ENCODE measurements around the gene DCLK3. TPM values are rescaled to one million over a fixed set of nuclear protein-coding genes. Genes with fewer than 3 reads are reported as not detected.

The DCLK3 gene
- total and polyA plus RNA-seq, 2 of the 4 experiments (the other 2 are of a cell fraction) = not detected

GRCh38 chr3:36751326-36751725 lies 13.0 kb downstream of the DCLK3 start:
- no peak overlapping the region for H3K4me3 ChIP-seq (ENCODE audit: insufficient read depth, low read depth, low read length)
- H3K9me3 ChIP-seq (ENCODE audit: control insufficient read depth, insufficient read depth, low read length) = no peaks in the 10 kb centered on the region
- no peak overlapping the region for H4K8ac ChIP-seq (ENCODE audit: low read depth in 2 of 2, low read length in 2 of 2)
- no peak overlapping the region for H2BK5ac ChIP-seq (ENCODE audit: low read depth, low read length, poor library complexity, severe bottlenecking)
- ChIA-PET CTCF (no interaction called here), POLR2A (ENCODE audit: unreplicated experiment) (no interaction called here)
- H3K9ac ChIP-seq (ENCODE audit: low read depth, low read length) = no peak overlapping the region
- no peak overlapping the region for H2BK120ac ChIP-seq (ENCODE audit: low read depth, low read length)
- TF ChIP-seq RCOR1 (IDR thresholded peaks at IDR 0.05; ENCODE audit: insufficient replicate concordance, low read length) = no peak
- no peak for TF ChIP-seq CEBPB (IDR thresholded peaks at IDR 0.05; ENCODE audit: low read depth, low read length)
- TF ChIP-seq POLR2A (IDR thresholded peaks at IDR 0.05; ENCODE audit: low read depth, low read length) = no peak
- TF ChIP-seq SMC3 (IDR thresholded peaks at IDR 0.05; ENCODE audit: low read depth, low read length) = no peak
- H2AFZ ChIP-seq (replicated peaks; ENCODE audit: low read length, poor library complexity) = no peak overlapping the region
- dilution Hi-C loops (cut with HindIII; ENCODE audit: low sequenced_read_pairs, unreplicated experiment) (no loop called here), intact Hi-C loops (cut with micrococcal nuclease) (no loop called here), in situ Hi-C loops (cut with MboI; ENCODE audit: low sequenced_read_pairs) (no loop called here)
- no peak overlapping the region for H4K5ac ChIP-seq (ENCODE audit: low read depth, low read length)
- no peaks in the 10 kb centered on the region for H3K9me1 ChIP-seq (ENCODE audit: insufficient read depth, low read length)
- no peak overlapping the region for H2AK5ac ChIP-seq (ENCODE audit: low read depth, low read length)
- H4K91ac ChIP-seq (ENCODE audit: insufficient read depth, low read depth, low read length) = no peak overlapping the region
- no peak overlapping the region for H3K23ac ChIP-seq (ENCODE audit: low read depth, low read length)
- DNase-seq (no peak), ATAC-seq (ENCODE audit: low read depth) (no peak)
- H3K27me3 ChIP-seq (ENCODE audit: control insufficient read depth, insufficient read depth, low read length) = peaks cover 10% of the 10 kb centered on the region
- WGBS, 2 experiments (ENCODE audit: extremely low coverage in 2 of 2, insufficient read length in 1 of 2) = no CpG with 5 or more reads among the region's 1 CpG
- no TSS peak for BruUV-seq (replicated peaks)
- no peaks in the 10 kb centered on the region for H3K4me1 ChIP-seq (ENCODE audit: control insufficient read depth, insufficient read depth, low read length)
- no peak overlapping the region for H2BK20ac ChIP-seq (ENCODE audit: low read depth, low read length)
- H3K27ac ChIP-seq (ENCODE audit: insufficient read depth, low read length) = no peak overlapping the region
- H3K4me2 ChIP-seq (ENCODE audit: low read depth, low read length) = no peak overlapping the region
- H3K56ac ChIP-seq (ENCODE audit: extremely low read depth, insufficient read depth, low read length) = no peak overlapping the region
- H2BK15ac ChIP-seq (ENCODE audit: low read depth, low read length) = no peak overlapping the region
- H3K36me3 ChIP-seq (ENCODE audit: control insufficient read depth, insufficient read depth, low read length) = no peaks in the 10 kb centered on the region
- H2AK9ac ChIP-seq (replicated peaks; ENCODE audit: low read depth, low read length, poor library complexity) = no peak overlapping the region
- no peaks in the 10 kb centered on the region for H3K79me1 ChIP-seq (ENCODE audit: low read depth in 1 of 2, low read length in 2 of 2)
- no peak overlapping the region for H3K18ac ChIP-seq (ENCODE audit: low read depth, low read length)
- no peaks in the 10 kb centered on the region for H4K20me1 ChIP-seq (ENCODE audit: insufficient read depth, low read length)
- H3K4ac ChIP-seq (ENCODE audit: low read depth, low read length) = no peak overlapping the region
- no peak overlapping the region for H3K14ac ChIP-seq (replicated peaks; ENCODE audit: low read depth, low read length)
